ENCODE data around the gene USPL1.
"Not testable (repeated sequence)": the region's sequence is repeated elsewhere in the genome, so short reads cannot be mapped to it uniquely, and the experiment has no call there.

USPL1 gene

GRCh38 chr13:30651648-30652047, 33.9 kb downstream of the USPL1 start:
- not testable (repeated sequence) for H3K9ac ChIP-seq (ENCODE audit: low read length in 5 of 5); H3K27ac ChIP-seq (ENCODE audit: low read depth, low read length); H3K4me3 ChIP-seq (ENCODE audit: low read depth in 1 of 5, low read length in 5 of 5); H3K27me3 ChIP-seq (ENCODE audit: control insufficient read depth in 5 of 5, insufficient read depth in 4 of 5, low read length in 5 of 5); H3K9me3 ChIP-seq (ENCODE audit: control insufficient read depth in 5 of 5, low read length in 5 of 5); H3K4me1 ChIP-seq (ENCODE audit: control insufficient read depth in 5 of 5, insufficient read depth in 5 of 5, low read length in 5 of 5)
- peaks cover 48 to 79% (median 58%) of the 10 kb centered on the region in 5 donors for H3K36me3 ChIP-seq (ENCODE audit: control insufficient read depth in 5 of 5, insufficient read depth in 5 of 5, low read length in 5 of 5)

- no peak overlapping the region for H3K27ac ChIP-seq (ENCODE audit: low read depth, low read length)
- no peak overlapping the region for H3K9ac ChIP-seq (ENCODE audit: low read length in 5 of 5)
- peaks cover 47 to 79% (median 59%) of the 10 kb centered on the region in 5 donors for H3K36me3 ChIP-seq (ENCODE audit: control insufficient read depth in 5 of 5, insufficient read depth in 5 of 5, low read length in 5 of 5)
- no peaks in the 10 kb centered on the region for H3K9me3 ChIP-seq (ENCODE audit: control insufficient read depth in 5 of 5, low read length in 5 of 5)
- H3K27me3 ChIP-seq (ENCODE audit: control insufficient read depth in 5 of 5, insufficient read depth in 4 of 5, low read length in 5 of 5), result no peaks in the 10 kb centered on the region
- H3K4me3 ChIP-seq (ENCODE audit: low read depth in 1 of 5, low read length in 5 of 5), result no peak overlapping the region
- no peaks in the 10 kb centered on the region for H3K4me1 ChIP-seq (ENCODE audit: control insufficient read depth in 5 of 5, insufficient read depth in 5 of 5, low read length in 5 of 5)
Observed at GRCh38 chr13:30652746-30653386, 35.1 kb downstream of the USPL1 start.

DNA sequence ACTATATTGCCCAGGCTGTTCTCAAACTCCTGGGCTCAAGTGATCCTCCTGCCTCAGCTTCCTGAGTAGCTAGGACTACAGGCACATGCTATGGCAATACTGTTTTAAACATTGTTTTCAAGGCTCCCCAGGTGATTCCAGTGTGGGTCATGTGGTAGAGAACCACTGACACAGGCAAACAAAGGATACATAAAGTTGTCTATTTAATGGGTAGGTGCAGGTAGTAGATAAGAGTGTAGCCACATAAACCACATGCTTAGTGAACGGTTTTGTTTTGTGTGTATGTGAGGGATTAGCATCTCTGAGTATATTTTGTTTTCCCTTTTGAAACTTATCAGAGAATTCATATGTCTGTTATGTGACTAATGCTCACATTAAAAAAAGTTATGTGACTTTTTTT, 36.7 kb downstream of the USPL1 start:
- Histone ChIP-seq H3K27me3 (ENCODE audit: control insufficient read depth in 5 of 5, insufficient read depth in 4 of 5, low read length in 5 of 5) (no peaks in the 10 kb centered on the region), H3K36me3 (ENCODE audit: control insufficient read depth in 5 of 5, insufficient read depth in 5 of 5, low read length in 5 of 5) (peaks cover 46 to 82% (median 61%) of the 10 kb centered on the region in 5 donors)

GRCh38 chr13:30656178-30656577, 38.5 kb downstream of the USPL1 start:
- Histone ChIP-seq H3K4me1 (ENCODE audit: control insufficient read depth in 5 of 5, insufficient read depth in 5 of 5, low read length in 5 of 5) (peaks cover 0 to 16% (median 11%) of the 10 kb centered on the region in 5 donors), H3K9me3 (ENCODE audit: control insufficient read depth in 5 of 5, low read length in 5 of 5) (no peaks in the 10 kb centered on the region), H3K27me3 (ENCODE audit: control insufficient read depth in 5 of 5, insufficient read depth in 4 of 5, low read length in 5 of 5) (no peaks in the 10 kb centered on the region), H3K9ac (ENCODE audit: low read length in 5 of 5) (no peak overlapping the region), H3K4me3 (ENCODE audit: low read depth in 1 of 5, low read length in 5 of 5) (no peak overlapping the region), H3K27ac (ENCODE audit: low read depth, low read length) (no peak overlapping the region), H3K36me3 (ENCODE audit: control insufficient read depth in 5 of 5, insufficient read depth in 5 of 5, low read length in 5 of 5) (peaks cover 36 to 69% (median 54%) of the 10 kb centered on the region in 5 donors)

More for the DNA sequence above, 36.7 kb downstream of the USPL1 start:
- Histone ChIP-seq H3K9ac (ENCODE audit: low read length in 5 of 5) (no peak overlapping the region), H3K4me3 (ENCODE audit: low read depth in 1 of 5, low read length in 5 of 5) (no peak overlapping the region), H3K4me1 (ENCODE audit: control insufficient read depth in 5 of 5, insufficient read depth in 5 of 5, low read length in 5 of 5) (peaks cover 0 to 5% (median 2%) of the 10 kb centered on the region in 5 donors), H3K27ac (ENCODE audit: low read depth, low read length) (no peak overlapping the region), H3K9me3 (ENCODE audit: control insufficient read depth in 5 of 5, low read length in 5 of 5) (no peaks in the 10 kb centered on the region)

DNA sequence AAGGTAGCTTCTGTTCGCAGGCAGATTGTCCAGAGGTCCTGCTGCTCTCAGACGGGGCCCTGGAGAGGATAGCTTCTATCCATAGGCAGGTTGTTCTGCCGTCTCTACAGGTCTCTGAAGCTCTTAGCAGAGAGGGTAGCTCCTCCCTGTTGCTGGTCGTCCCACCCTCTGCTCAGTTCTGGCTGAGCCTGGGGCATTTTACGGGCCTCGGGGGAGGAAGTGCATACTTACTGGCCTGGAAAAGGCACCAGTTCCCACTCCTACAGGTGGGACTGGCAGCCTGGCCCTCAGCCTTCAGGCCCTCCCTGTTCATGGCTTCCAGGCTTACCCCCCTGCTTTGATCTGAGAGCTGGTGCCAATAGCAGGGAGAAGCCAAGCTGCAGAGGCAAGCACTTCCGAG, 42.3 kb downstream of the USPL1 start:
- no peak overlapping the region for H3K4me3 ChIP-seq (ENCODE audit: low read depth in 1 of 5, low read length in 5 of 5)
- H3K36me3 ChIP-seq (ENCODE audit: control insufficient read depth in 5 of 5, insufficient read depth in 5 of 5, low read length in 5 of 5), result peaks cover 29 to 44% (median 33%) of the 10 kb centered on the region in 5 donors
- H3K27ac ChIP-seq (ENCODE audit: low read depth, low read length), result no peak overlapping the region
- no peak overlapping the region for H3K9ac ChIP-seq (ENCODE audit: low read length in 5 of 5)
- H3K4me1 ChIP-seq (ENCODE audit: control insufficient read depth in 5 of 5, insufficient read depth in 5 of 5, low read length in 5 of 5), result peaks cover 2 to 34% (median 31%) of the 10 kb centered on the region in 5 donors
- no peaks in the 10 kb centered on the region for H3K9me3 ChIP-seq (ENCODE audit: control insufficient read depth in 5 of 5, low read length in 5 of 5)
- no peaks in the 10 kb centered on the region for H3K27me3 ChIP-seq (ENCODE audit: control insufficient read depth in 5 of 5, insufficient read depth in 4 of 5, low read length in 5 of 5)

GRCh38 chr13:30660796-30661195, 43.1 kb downstream of the USPL1 start:
- peaks cover 22 to 36% (median 29%) of the 10 kb centered on the region in 5 donors for H3K36me3 ChIP-seq (ENCODE audit: control insufficient read depth in 5 of 5, insufficient read depth in 5 of 5, low read length in 5 of 5)
- no peak overlapping the region for H3K27ac ChIP-seq (ENCODE audit: low read depth, low read length)
- no peaks in the 10 kb centered on the region for H3K27me3 ChIP-seq (ENCODE audit: control insufficient read depth in 5 of 5, insufficient read depth in 4 of 5, low read length in 5 of 5)

GRCh38 chr13:30664689-30665275, 47.1 kb downstream of the USPL1 start:
- peak overlapping the region in 1 of 5 donors; percentile 12 for H3K4me3 ChIP-seq (ENCODE audit: low read depth in 1 of 5, low read length in 5 of 5)
- H3K36me3 ChIP-seq (ENCODE audit: control insufficient read depth in 5 of 5, insufficient read depth in 5 of 5, low read length in 5 of 5), result peaks cover 0 to 4% (median 0%) of the 10 kb centered on the region in 5 donors
- H3K27ac ChIP-seq (ENCODE audit: low read depth, low read length), result peak overlapping the region; percentile 67
- H3K4me1 ChIP-seq (ENCODE audit: control insufficient read depth in 5 of 5, insufficient read depth in 5 of 5, low read length in 5 of 5), result peaks cover 2 to 40% (median 39%) of the 10 kb centered on the region in 5 donors
- no peaks in the 10 kb centered on the region for H3K27me3 ChIP-seq (ENCODE audit: control insufficient read depth in 5 of 5, insufficient read depth in 4 of 5, low read length in 5 of 5)
- H3K9me3 ChIP-seq (ENCODE audit: control insufficient read depth in 5 of 5, low read length in 5 of 5), result no peaks in the 10 kb centered on the region
- no peak overlapping the region for H3K9ac ChIP-seq (ENCODE audit: low read length in 5 of 5)

More at GRCh38 chr13:30660796-30661195, 43.1 kb downstream of the USPL1 start:
- Histone ChIP-seq H3K9me3 (ENCODE audit: control insufficient read depth in 5 of 5, low read length in 5 of 5) (no peaks in the 10 kb centered on the region), H3K9ac (ENCODE audit: low read length in 5 of 5) (no peak overlapping the region), H3K4me3 (ENCODE audit: low read depth in 1 of 5, low read length in 5 of 5) (no peak overlapping the region), H3K4me1 (ENCODE audit: control insufficient read depth in 5 of 5, insufficient read depth in 5 of 5, low read length in 5 of 5) (peaks cover 2 to 42% (median 39%) of the 10 kb centered on the region in 5 donors)

GRCh38 chr13:30665638-30666037, 47.9 kb downstream of the USPL1 start:
- Histone ChIP-seq H3K4me3 (ENCODE audit: low read depth in 1 of 5, low read length in 5 of 5) (no peak overlapping the region), H3K4me1 (ENCODE audit: control insufficient read depth in 5 of 5, insufficient read depth in 5 of 5, low read length in 5 of 5) (peaks cover 2 to 33% (median 32%) of the 10 kb centered on the region in 5 donors), H3K36me3 (ENCODE audit: control insufficient read depth in 5 of 5, insufficient read depth in 5 of 5, low read length in 5 of 5) (no peaks in the 10 kb centered on the region)

GRCh38 chr13:30666113-30666512, 48.4 kb downstream of the USPL1 start:
- H3K9ac ChIP-seq (ENCODE audit: low read length in 5 of 5), result no peak overlapping the region
- H3K4me3 ChIP-seq (ENCODE audit: low read depth in 1 of 5, low read length in 5 of 5), result no peak overlapping the region
- no peaks in the 10 kb centered on the region for H3K9me3 ChIP-seq (ENCODE audit: control insufficient read depth in 5 of 5, low read length in 5 of 5)
- peaks cover 2 to 33% (median 32%) of the 10 kb centered on the region in 5 donors for H3K4me1 ChIP-seq (ENCODE audit: control insufficient read depth in 5 of 5, insufficient read depth in 5 of 5, low read length in 5 of 5)
- no peaks in the 10 kb centered on the region for H3K27me3 ChIP-seq (ENCODE audit: control insufficient read depth in 5 of 5, insufficient read depth in 4 of 5, low read length in 5 of 5)
- no peak overlapping the region for H3K27ac ChIP-seq (ENCODE audit: low read depth, low read length)
- no peaks in the 10 kb centered on the region for H3K36me3 ChIP-seq (ENCODE audit: control insufficient read depth in 5 of 5, insufficient read depth in 5 of 5, low read length in 5 of 5)

More at GRCh38 chr13:30665638-30666037, 47.9 kb downstream of the USPL1 start:
- no peak overlapping the region for H3K27ac ChIP-seq (ENCODE audit: low read depth, low read length)
- H3K9ac ChIP-seq (ENCODE audit: low read length in 5 of 5), result no peak overlapping the region
- H3K9me3 ChIP-seq (ENCODE audit: control insufficient read depth in 5 of 5, low read length in 5 of 5), result no peaks in the 10 kb centered on the region
- H3K27me3 ChIP-seq (ENCODE audit: control insufficient read depth in 5 of 5, insufficient read depth in 4 of 5, low read length in 5 of 5), result no peaks in the 10 kb centered on the region

DNA sequence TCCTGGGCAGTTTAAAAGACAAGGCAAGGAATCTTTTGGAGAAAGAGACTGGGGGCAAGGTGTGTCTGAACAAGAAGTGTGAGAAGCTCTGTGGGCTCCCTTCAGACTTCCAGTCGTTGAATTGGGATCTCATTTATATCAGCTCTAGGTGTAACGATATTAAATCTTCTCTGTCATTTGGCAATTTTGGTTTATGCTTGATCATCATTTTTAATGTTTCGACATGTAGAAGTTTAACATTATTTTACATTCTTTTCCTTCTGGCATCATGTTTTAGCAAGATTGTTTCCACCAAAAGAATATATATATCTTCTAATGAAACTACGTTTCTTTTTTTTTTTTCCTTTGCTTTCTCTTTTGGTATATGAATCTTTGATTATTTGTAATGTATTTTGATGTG, 49.3 kb downstream of the USPL1 start:
- Histone ChIP-seq H3K27me3 (ENCODE audit: control insufficient read depth in 5 of 5, insufficient read depth in 4 of 5, low read length in 5 of 5) (no peaks in the 10 kb centered on the region), H3K4me3 (ENCODE audit: low read depth in 1 of 5, low read length in 5 of 5) (no peak overlapping the region), H3K9me3 (ENCODE audit: control insufficient read depth in 5 of 5, low read length in 5 of 5) (no peaks in the 10 kb centered on the region), H3K27ac (ENCODE audit: low read depth, low read length) (no peak overlapping the region), H3K4me1 (ENCODE audit: control insufficient read depth in 5 of 5, insufficient read depth in 5 of 5, low read length in 5 of 5) (peaks cover 2 to 33% (median 32%) of the 10 kb centered on the region in 5 donors), H3K36me3 (ENCODE audit: control insufficient read depth in 5 of 5, insufficient read depth in 5 of 5, low read length in 5 of 5) (no peaks in the 10 kb centered on the region), H3K9ac (ENCODE audit: low read length in 5 of 5) (no peak overlapping the region)
